AG04450 (cell line): Measurements from ENCODE around the gene CDADC1. TPM values are rescaled to one million over a fixed set of nuclear protein-coding genes. Genes with fewer than 3 reads are reported as not detected.

ENCODE experiments used
- CTCF ChIA-PET: fragments of 300-600, 350-600 bp; formaldehyde crosslinking; extraction: SDS; loops from one replicate; lab custom pipeline; 2022; ENCODE audit warnings: antibody characterized with exemption, inconsistent platforms; lab: Charles Lee
- POLR2A ChIA-PET: fragments of 350-600 bp; formaldehyde crosslinking; extraction: SDS; loops from one replicate; lab custom pipeline; 2021; ENCODE audit warnings: antibody characterized with exemption, inconsistent platforms; lab: Yijun Ruan, JAX
- DNase-seq: peaks from one replicate; pipeline ENCODE4 v3.0.0-alpha.2; 2011; ENCODE audit warnings: low read depth, low spot score
- H3K27ac ChIP-seq: one replicate; pipeline ENCODE4 v1.5.1; 2012; ENCODE audit warnings: low read depth, low read length, control low read depth
- H3K27me3 ChIP-seq: one replicate; pipeline ENCODE4 v1.6.0; 2012; ENCODE audit warnings: low read length; ENCODE audit not compliant: control insufficient read depth, insufficient read depth
- H3K4me3 ChIP-seq: 2 replicates; pipeline ENCODE4 v1.5.1; 2011; ENCODE audit warnings: mild to moderate bottlenecking, low read depth, low read length, control low read depth
- H3K9me3 ChIP-seq: 2 replicates; pipeline ENCODE4 v1.5.1; 2012; ENCODE audit warnings: low read length; ENCODE audit not compliant: control insufficient read depth, insufficient read depth
- polyA plus RNA-seq: library from polyadenylated mRNA; depleted of rRNA; stranded (reverse); fragments of >200 nt; gene quantifications from 2 replicates; pipeline ENCODE4 v1.2.3, GENCODE V29; 2011; rRNA removed
- TF ChIP-seq, protein P1 (sequence below): IDR thresholded peaks from 2 replicates; pipeline ENCODE4 v1.5.1; 2011; ENCODE audit warnings: low read depth, low read length, control low read depth, inconsistent platforms

The CDADC1 gene
- polyA plus RNA-seq, 1 experiment: 6.4 TPM

DNA sequence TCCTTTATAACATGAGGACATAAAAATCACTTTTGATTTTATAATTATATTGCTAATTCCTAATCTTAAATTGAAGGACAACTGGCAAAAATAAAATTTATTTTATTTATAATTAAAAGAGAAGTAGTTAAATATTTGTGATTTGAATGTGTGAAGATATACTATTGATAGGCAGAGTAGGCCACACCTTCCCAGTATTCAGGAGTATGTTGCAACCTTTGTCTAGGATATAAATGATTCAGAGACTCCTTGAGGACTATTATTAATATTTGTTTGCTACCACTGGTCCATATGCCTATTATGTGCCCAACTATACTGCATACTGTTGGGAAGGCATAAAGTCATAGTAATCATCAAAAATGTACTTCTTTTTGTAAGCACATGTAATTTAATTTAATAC lies 94.2 kb downstream of the CDADC1 start:
- H3K4me3 ChIP-seq: no peak overlapping the region
- TF ChIP-seq, protein P1, sequence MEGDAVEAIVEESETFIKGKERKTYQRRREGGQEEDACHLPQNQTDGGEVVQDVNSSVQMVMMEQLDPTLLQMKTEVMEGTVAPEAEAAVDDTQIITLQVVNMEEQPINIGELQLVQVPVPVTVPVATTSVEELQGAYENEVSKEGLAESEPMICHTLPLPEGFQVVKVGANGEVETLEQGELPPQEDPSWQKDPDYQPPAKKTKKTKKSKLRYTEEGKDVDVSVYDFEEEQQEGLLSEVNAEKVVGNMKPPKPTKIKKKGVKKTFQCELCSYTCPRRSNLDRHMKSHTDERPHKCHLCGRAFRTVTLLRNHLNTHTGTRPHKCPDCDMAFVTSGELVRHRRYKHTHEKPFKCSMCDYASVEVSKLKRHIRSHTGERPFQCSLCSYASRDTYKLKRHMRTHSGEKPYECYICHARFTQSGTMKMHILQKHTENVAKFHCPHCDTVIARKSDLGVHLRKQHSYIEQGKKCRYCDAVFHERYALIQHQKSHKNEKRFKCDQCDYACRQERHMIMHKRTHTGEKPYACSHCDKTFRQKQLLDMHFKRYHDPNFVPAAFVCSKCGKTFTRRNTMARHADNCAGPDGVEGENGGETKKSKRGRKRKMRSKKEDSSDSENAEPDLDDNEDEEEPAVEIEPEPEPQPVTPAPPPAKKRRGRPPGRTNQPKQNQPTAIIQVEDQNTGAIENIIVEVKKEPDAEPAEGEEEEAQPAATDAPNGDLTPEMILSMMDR: no peak

DNA sequence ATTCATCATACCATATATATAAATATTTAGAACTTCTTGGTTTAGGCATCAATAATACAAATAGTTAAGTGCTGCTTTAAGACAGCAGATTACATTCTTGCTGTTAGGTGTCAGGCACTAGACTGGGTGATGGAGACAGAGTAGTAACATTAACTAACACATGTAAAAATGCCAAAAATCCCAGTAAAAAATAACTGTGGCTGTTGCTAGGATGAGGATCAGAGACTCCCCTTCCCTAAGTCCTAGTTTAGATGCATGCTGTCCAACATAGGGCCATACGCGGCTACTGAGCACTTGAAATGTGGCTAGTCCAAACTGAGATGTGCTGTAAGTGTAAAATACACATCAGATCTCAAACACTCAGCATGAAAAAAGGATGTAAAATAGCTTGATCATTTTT lies 94.7 kb downstream of the CDADC1 start:
- TF ChIP-seq, protein P1: no peak
- CTCF ChIA-PET: interaction anchor here (1.1 kb wide), 1 partner anchor 12 kb away, joined by 3 read pairs; no protein-coding TSS in a partner anchor
- Histone ChIP-seq H3K4me3 (no peak overlapping the region), H3K27ac (no peak overlapping the region), H3K9me3 (no peaks in the 10 kb centered on the region), H3K27me3 (no peaks in the 10 kb centered on the region)
- DNase-seq: no peak
- POLR2A ChIA-PET: no interaction called here

More for the DNA sequence above, 94.2 kb downstream of the CDADC1 start:
- ChIA-PET POLR2A (no interaction called here), CTCF (no interaction called here)
- DNase-seq: no peak
- Histone ChIP-seq H3K27ac (no peak overlapping the region), H3K9me3 (no peaks in the 10 kb centered on the region), H3K27me3 (no peaks in the 10 kb centered on the region)

Other genes with a start within 250 kb of the CDADC1 start
- gene MLNR, start 27.6 kb upstream of the CDADC1 start, polyA plus RNA-seq: not detected in 2 replicates
- 21.2 and 26.3 TPM in 2 replicates for gene CAB39L, start 196.1 kb downstream of the CDADC1 start, polyA plus RNA-seq
- gene SETDB2, start 196.3 kb downstream of the CDADC1 start, polyA plus RNA-seq: 14.8 and 21.7 TPM in 2 replicates
- gene PHF11, start 248.0 kb downstream of the CDADC1 start, polyA plus RNA-seq: 22.1 and 26.2 TPM in 2 replicates